SK-N-SH (cell line): Measurements from ENCODE around the gene DIRAS1. TPM values are rescaled to one million over a fixed set of nuclear protein-coding genes. Genes with fewer than 3 reads are reported as not detected.

Source experiments
- CTCF ChIA-PET: fragments of 300-600, 350-600 bp; formaldehyde crosslinking; extraction: SDS; loops from one replicate; lab custom pipeline; 2021; lab: Yijun Ruan, JAX
- POLR2A ChIA-PET: fragments of 350-600 bp; sonication (Branson Sonifier 250); formaldehyde crosslinking; extraction: SDS; loops from one replicate; lab custom pipeline; 2020; ENCODE audit warnings: antibody characterized with exemption, inconsistent platforms; lab: Yijun Ruan, JAX
- DNase-seq: peaks from one replicate; pipeline ENCODE4 v3.0.0; 2012
- H2AFZ ChIP-seq: fragments of 200-600 bp; sonication (generic); 2 replicates; pipeline ENCODE4 v1.8.1; 2016; ENCODE audit warnings: antibody characterized with exemption, mild to moderate bottlenecking, low read depth
- H3F3A ChIP-seq: fragments of 200-600 bp; sonication (generic); replicated peaks from 2 replicates; pipeline ENCODE3; 2016; ENCODE audit warnings: antibody characterized with exemption, mild to moderate bottlenecking; ENCODE audit not compliant: insufficient read depth
- H3K27ac ChIP-seq, 2 experiments: fragments of 200-500 bp in 1 of 2; fragments of 200-600 bp in 1 of 2; sonication (Bioruptor generic) in 1 of 2; sonication (generic), shearing (Covaris generic) in 1 of 2; 2 replicates each; pipeline versions ENCODE4 v1.5.1 to v1.6.1; 2014 to 2016; ENCODE audit warnings: low read depth in 2 of 2, inconsistent platforms in 1 of 2, low read length in 1 of 2, mild to moderate bottlenecking in 1 of 2, mixed read lengths in 1 of 2
- H3K27me3 ChIP-seq: fragments of 200-600 bp; sonication (generic), shearing (Covaris generic); 2 replicates; pipeline ENCODE4 v1.6.1; 2016; ENCODE audit warnings: mixed run types; ENCODE audit not compliant: insufficient read depth
- H3K36me3 ChIP-seq, 2 experiments: fragments of 200-500 bp in 1 of 2; fragments of 200-600 bp in 1 of 2; sonication (Bioruptor generic) in 1 of 2; sonication (generic) in 1 of 2; replicated peaks in 1 of 2; 2 replicates each; pipeline versions ENCODE3 to v1.5.1; 2014 to 2016; ENCODE audit warnings: low read length in 1 of 2, mild to moderate bottlenecking in 1 of 2; ENCODE audit not compliant: insufficient read depth in 2 of 2, control insufficient read depth in 1 of 2
- H3K4me1 ChIP-seq, 2 experiments: fragments of 200-500 bp in 1 of 2; fragments of 200-600 bp in 1 of 2; sonication (Bioruptor generic) in 1 of 2; sonication (generic), shearing (Covaris generic) in 1 of 2; 2 replicates each; pipeline versions ENCODE4 v1.5.1 to v1.6.1; 2014 to 2016; ENCODE audit warnings: low read depth in 1 of 2, low read length in 1 of 2, mixed run types in 1 of 2; ENCODE audit not compliant: insufficient read depth in 2 of 2, control insufficient read depth in 1 of 2
- H3K4me2 ChIP-seq: fragments of 200-600 bp; sonication (generic), shearing (Covaris generic); 2 replicates; pipeline ENCODE4 v1.6.1; 2017; ENCODE audit warnings: mixed run types
- H3K4me3 ChIP-seq, 2 experiments: fragments of 200-500 bp in 1 of 2; fragments of 200-600 bp in 1 of 2; sonication (Bioruptor generic) in 1 of 2; sonication (generic), shearing (Covaris generic) in 1 of 2; 2 replicates each; pipeline versions ENCODE4 v1.5.1 to v1.8.1; 2014 to 2016; ENCODE audit warnings: low read depth in 2 of 2, inconsistent platforms in 1 of 2, low read length in 1 of 2, mild to moderate bottlenecking in 1 of 2, mixed read lengths in 1 of 2, moderate library complexity in 1 of 2
- H3K79me2 ChIP-seq: fragments of 200-600 bp; sonication (generic); 2 replicates; pipeline ENCODE4 v1.8.1; 2017; ENCODE audit warnings: mild to moderate bottlenecking; ENCODE audit not compliant: insufficient read depth
- H3K9ac ChIP-seq: fragments of 200-600 bp; sonication (generic); 2 replicates; pipeline ENCODE4 v1.6.1; 2017; ENCODE audit warnings: mixed run types
- H3K9me2 ChIP-seq: fragments of 200-600 bp; sonication (generic); 2 replicates; pipeline ENCODE4 v1.6.1; 2017; ENCODE audit warnings: mixed run types
- H3K9me3 ChIP-seq: fragments of 200-600 bp; sonication (generic); 2 replicates; pipeline ENCODE4 v1.6.1; 2017; ENCODE audit warnings: mixed run types, mild to moderate bottlenecking, moderate library complexity
- H4K20me1 ChIP-seq: fragments of 200-600 bp; sonication (generic); 2 replicates; pipeline ENCODE4 v1.6.1; 2017; ENCODE audit warnings: mild to moderate bottlenecking, mixed run types; ENCODE audit not compliant: insufficient read depth
- CHD2 ChIP-seq: fragments of 150-350 bp; IDR thresholded peaks from 2 replicates; pipeline ENCODE4 v1.6.1; 2018; ENCODE audit warnings: low read length; ENCODE audit not compliant: partially characterized antibody
- ELF1 ChIP-seq: IDR thresholded peaks from 2 replicates; pipeline ENCODE4 v1.4.0; 2012
- EP300 ChIP-seq, 2 experiments: IDR thresholded peaks; 2 replicates each; pipeline versions ENCODE4 v1.4.0 to v1.6.1; 2012; ENCODE audit warnings: borderline replicate concordance in 1 of 2, low read depth in 1 of 2, low read length in 1 of 2
- FOSL2 ChIP-seq: IDR thresholded peaks from 2 replicates; pipeline ENCODE4 v1.4.0; 2012; ENCODE audit warnings: low read depth, mild to moderate bottlenecking, moderate library complexity, borderline replicate concordance
- GABPA ChIP-seq: IDR thresholded peaks from 2 replicates; pipeline ENCODE4 v1.4.0; 2012; ENCODE audit warnings: low read depth, mild to moderate bottlenecking
- GATA2 ChIP-seq: sonication (generic); formaldehyde crosslinking; IDR thresholded peaks from 2 replicates; pipeline ENCODE4 v1.5.0; 2020; ENCODE audit warnings: mild to moderate bottlenecking, missing genetic modification reagents
- NFIC ChIP-seq: IDR thresholded peaks from 2 replicates; pipeline ENCODE4 v1.4.0; 2012; ENCODE audit warnings: borderline replicate concordance
- RAD21 ChIP-seq: IDR thresholded peaks from 2 replicates; pipeline ENCODE4 v1.6.1; 2012; ENCODE audit warnings: mild to moderate bottlenecking, low read length
- REST ChIP-seq: IDR thresholded peaks from 2 replicates; pipeline ENCODE4 v1.6.1; 2012; ENCODE audit warnings: mild to moderate bottlenecking, low read depth, low read length, moderate library complexity
- TCF12 ChIP-seq: IDR thresholded peaks from 2 replicates; pipeline ENCODE4 v1.4.0; 2012
- TEAD4 ChIP-seq: IDR thresholded peaks from 2 replicates; pipeline ENCODE4 v1.4.0; 2012; ENCODE audit warnings: mild to moderate bottlenecking, borderline replicate concordance; ENCODE audit not compliant: insufficient read depth
- USF1 ChIP-seq: IDR thresholded peaks from 2 replicates; pipeline ENCODE4 v1.4.0; 2012; ENCODE audit warnings: low read depth, borderline replicate concordance
- WGBS: methylation state at CpG from one replicate; pipeline ENCODE4 v1.1.6; 2017; ENCODE audit warnings: low lambda C conversion rate; 5-methylcytosine and 5-hydroxymethylcytosine counted together
- polyA plus RNA-seq, 3 experiments: library from polyadenylated mRNA; depleted of rRNA; stranded (reverse); fragments of >200 nt; gene quantifications; 2 replicates each; pipeline ENCODE4 v1.2.3, GENCODE V29; 2012
- TF ChIP-seq, protein P1 (sequence below): fragments of 200-600 bp; sonication (generic); IDR thresholded peaks from 2 replicates; pipeline ENCODE4 v1.6.1; 2017; ENCODE audit warnings: antibody characterized with exemption, mild to moderate bottlenecking, moderate library complexity

DIRAS1 gene
- polyA plus RNA-seq, 1 of the 3 experiments (the other 2 are of a cell fraction): 9.0 TPM

DNA sequence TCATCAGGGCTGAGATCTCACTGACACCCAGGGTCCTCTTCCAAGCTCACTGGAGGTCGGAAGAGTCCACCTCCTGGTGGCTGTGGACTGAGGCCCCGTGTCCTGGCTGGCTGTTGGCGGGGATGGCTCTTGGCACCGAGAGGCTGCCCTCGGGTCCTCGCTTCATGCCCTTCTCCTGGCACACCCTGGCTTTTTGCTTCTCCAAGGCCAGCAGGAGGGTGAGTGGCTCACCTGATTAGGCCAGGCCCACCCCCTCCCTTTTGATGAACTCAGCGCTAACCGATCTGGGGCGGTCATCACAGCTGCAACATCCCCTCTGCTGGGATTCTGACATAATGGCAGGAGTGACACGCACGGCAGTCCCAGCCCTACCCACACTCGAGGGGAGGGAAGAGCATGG lies 14.2 kb upstream of the DIRAS1 start:
- TF ChIP-seq NFIC (no peak), USF1 (no peak), CHD2 (no peak), FOSL2 (no peak), ELF1 (no peak), GATA2 (CRISPR knock-in tag) (no peak), RAD21 (no peak), GABPA (no peak), TEAD4 (no peak), TCF12 (no peak), EP300 (IDR thresholded peaks at IDR 0.05; ENCODE audit: borderline replicate concordance in 1 of 2, low read depth in 1 of 2, low read length in 1 of 2) (no peak), REST (no peak)
- TF ChIP-seq, protein P1, sequence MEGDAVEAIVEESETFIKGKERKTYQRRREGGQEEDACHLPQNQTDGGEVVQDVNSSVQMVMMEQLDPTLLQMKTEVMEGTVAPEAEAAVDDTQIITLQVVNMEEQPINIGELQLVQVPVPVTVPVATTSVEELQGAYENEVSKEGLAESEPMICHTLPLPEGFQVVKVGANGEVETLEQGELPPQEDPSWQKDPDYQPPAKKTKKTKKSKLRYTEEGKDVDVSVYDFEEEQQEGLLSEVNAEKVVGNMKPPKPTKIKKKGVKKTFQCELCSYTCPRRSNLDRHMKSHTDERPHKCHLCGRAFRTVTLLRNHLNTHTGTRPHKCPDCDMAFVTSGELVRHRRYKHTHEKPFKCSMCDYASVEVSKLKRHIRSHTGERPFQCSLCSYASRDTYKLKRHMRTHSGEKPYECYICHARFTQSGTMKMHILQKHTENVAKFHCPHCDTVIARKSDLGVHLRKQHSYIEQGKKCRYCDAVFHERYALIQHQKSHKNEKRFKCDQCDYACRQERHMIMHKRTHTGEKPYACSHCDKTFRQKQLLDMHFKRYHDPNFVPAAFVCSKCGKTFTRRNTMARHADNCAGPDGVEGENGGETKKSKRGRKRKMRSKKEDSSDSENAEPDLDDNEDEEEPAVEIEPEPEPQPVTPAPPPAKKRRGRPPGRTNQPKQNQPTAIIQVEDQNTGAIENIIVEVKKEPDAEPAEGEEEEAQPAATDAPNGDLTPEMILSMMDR: no peak
- Histone ChIP-seq H3K4me1 (peaks cover 0 to 5% of the 10 kb centered on the region in 2 experiments; a peak in 1 of 4 replicates), H3K27me3 (no peaks in the 10 kb centered on the region), H4K20me1 (no peaks in the 10 kb centered on the region), H3K9ac (no peak overlapping the region), H3K4me3 (no peak overlapping the region), H3F3A (no peaks in the 10 kb centered on the region), H3K9me3 (no peaks in the 10 kb centered on the region), H3K36me3 (peaks cover 2 to 30% of the 10 kb centered on the region in 2 experiments), H3K4me2 (no peak overlapping the region), H3K27ac (no peak overlapping the region), H3K9me2 (no peaks in the 10 kb centered on the region), H3K79me2 (peaks cover 15% of the 10 kb centered on the region), H2AFZ (no peak overlapping the region)
- DNase-seq: no peak
- ChIA-PET CTCF (interaction anchor here (1.3 to 2.3 kb wide), 3 partner anchors 12 to 87 kb away, joined by 3 to 9 read pairs (median 4); no protein-coding TSS in a partner anchor), POLR2A (no interaction called here)
- 100% methylated on average over 3 of the region's 12 CpGs for WGBS
